ENCODE measurements around the gene CACYBP.
"Not testable (repeated sequence)": the region's sequence is repeated elsewhere in the genome, so short reads cannot be mapped to it uniquely, and the experiment has no call there.

Gene CACYBP

GRCh38 chr1:175015243-175015642, 15.5 kb downstream of the CACYBP start:
- DNase-seq, result no peak

DNA sequence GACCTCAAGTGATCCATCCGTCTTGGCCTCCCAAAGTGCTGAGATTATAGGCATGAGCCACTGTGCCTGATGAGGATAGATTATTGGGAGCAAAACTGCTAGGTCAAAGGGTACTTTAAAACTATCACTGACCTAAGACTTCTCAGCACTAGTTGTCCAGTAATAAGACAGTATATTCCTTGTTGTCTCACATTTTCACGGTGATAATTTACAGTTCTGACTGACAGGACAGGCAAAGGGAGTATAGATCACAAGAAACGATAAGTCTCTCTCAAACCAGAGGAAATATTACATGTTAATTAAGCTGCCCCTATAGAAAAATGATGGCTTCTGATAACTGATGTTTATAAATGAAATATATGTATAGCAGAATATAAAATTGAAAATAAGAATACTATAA, 19.8 kb downstream of the CACYBP start:
- DNase-seq, result no peak

- DNase-seq, result peak; percentile 99
These were observed 23.5 kb downstream of the CACYBP start, which contains the start of gene MRPS14 for GRCh38 chr1:175023043-175023921. MRPS14 (minus strand) TSS chr1:175023425; CDS start chr1:175023408, 17 bp downstream.

- not testable (repeated sequence) for DNase-seq
These were observed 24.1 kb downstream of the CACYBP start for GRCh38 chr1:175023922-175024242.

GRCh38 chr1:175024773-175025172, 25.0 kb downstream of the CACYBP start:
- DNase-seq, result no peak

- DNase-seq, result no peak
These were observed 34.2 kb downstream of the CACYBP start for GRCh38 chr1:175033953-175034352.

- DNase-seq, result no peak
These were observed 35.0 kb downstream of the CACYBP start for GRCh38 chr1:175034775-175035174.

- DNase-seq, result peak; percentile 35
These were observed 36.1 kb downstream of the CACYBP start for GRCh38 chr1:175035865-175036264.

DNA sequence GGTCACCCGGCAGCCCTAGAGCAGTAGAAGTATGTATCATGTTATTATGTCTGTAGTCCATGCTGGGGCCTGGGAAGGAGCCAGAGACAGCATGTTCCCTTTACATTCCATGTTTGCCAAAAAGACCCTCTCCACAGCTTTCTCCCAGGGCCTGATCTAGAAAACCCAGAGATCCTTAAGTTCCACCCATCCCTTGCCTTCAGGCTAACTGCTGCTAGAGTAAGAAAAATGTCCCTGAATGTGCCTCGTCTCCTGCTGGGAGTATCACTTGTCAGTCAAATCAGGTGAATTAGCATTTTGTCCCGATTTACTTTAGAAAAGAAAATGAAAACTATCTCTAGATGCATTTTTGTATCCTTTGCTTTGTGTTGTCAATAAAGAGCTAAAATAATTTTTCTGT, 36.7 kb downstream of the CACYBP start:
- DNase-seq, result no peak

GRCh38 chr1:175037416-175037815, 37.7 kb downstream of the CACYBP start:
- DNase-seq, result peak; percentile 16

- no peak for DNase-seq
These were observed 40.7 kb downstream of the CACYBP start for GRCh38 chr1:175040324-175040879.

DNA sequence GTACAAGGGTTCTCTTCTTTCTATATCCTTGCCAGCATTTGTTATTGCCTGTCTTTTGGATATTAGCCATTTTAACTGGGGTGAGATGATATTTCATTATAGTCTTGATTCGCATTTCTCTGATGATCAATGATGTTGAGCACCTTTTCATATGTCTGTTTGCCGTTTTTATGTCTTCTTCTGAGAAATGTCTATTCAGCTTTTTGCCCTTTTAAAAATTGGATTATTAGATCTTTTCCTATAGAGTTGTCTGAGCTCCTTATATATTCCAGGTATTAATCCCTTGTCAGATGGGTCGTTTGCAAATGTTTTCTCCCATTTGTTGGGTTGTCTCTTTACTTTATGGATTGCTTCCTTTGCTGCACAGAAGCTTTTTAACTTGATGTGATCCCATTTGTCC, 42.9 kb downstream of the CACYBP start:
- no peak for DNase-seq

- DNase-seq, result no peak
These were observed 44.1 kb downstream of the CACYBP start for GRCh38 chr1:175043824-175044223.

DNA sequence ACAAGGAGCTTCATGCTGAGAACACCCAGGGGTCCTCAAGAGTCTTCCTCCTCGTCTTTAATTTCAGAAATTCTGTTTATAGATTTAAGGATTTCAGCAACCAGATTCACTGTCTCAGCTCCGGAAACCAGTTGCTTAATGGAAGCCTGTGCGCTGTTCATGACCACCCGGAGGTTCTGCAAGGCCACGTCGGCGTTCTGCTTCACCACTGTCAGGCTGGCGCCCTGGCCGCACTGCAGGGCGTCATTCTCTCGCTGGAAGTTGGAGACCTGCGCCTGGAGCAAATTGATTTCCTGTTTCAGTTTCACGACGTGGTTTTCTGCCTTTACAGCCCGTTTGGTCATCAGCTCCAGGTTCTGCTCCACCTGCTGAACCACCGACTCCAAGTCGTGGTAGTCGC, 44.8 kb downstream of the CACYBP start:
- DNase-seq, result not testable (repeated sequence)

GRCh38 chr1:175045097-175045496, 45.4 kb downstream of the CACYBP start:
- no peak for DNase-seq

- DNase-seq, result no peak
These were observed 45.8 kb downstream of the CACYBP start for GRCh38 chr1:175045519-175045918.

DNA sequence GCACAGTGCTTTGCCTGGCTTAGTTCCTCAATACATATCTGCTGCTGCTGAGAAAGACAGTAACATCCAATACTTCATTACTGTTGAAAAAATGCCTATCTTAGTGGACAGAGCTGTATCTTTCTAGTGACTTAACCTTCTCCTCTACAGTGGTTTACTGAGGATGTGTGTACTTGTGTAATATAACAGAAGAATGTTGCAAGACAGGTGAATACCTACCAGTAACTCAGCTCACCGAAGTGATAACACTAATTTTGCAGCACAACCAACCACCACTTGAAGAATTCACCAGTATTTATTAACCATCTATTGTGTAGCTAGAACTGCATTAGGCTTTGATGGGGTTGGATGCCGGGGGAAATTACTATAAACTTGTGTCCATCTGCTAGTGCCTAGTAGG, 51.2 kb downstream of the CACYBP start:
- DNase-seq, result no peak

- DNase-seq, result peak; percentile 21
These were observed 55.0 kb downstream of the CACYBP start for GRCh38 chr1:175054736-175055135.
